ENCODE results near the gene ENAH.

DNA sequence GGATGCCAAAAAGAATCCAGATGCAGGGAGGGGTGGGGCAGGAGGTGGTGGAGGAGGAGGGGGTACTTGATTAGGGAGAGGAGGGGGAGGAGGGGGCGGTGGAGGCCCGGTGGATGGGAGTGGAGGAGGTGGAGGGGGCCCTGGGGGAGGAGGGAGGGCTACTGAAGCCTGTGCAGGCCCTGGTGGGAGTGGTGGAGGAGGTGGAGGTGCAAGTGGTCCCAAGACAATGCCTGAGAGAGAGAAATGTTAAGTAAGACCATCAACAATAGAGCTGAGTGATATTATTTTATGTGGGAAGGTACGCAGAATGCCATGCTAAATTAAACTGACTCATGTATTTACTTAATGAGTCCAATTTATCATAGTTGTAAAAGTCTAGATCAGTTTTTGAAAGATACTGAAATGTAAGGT lies 138.2 kb downstream of the ENAH start:
- TF ChIP-seq POLR2A (IDR thresholded peaks at IDR 0.05): no peak
- TF ChIP-seq, protein P1, sequence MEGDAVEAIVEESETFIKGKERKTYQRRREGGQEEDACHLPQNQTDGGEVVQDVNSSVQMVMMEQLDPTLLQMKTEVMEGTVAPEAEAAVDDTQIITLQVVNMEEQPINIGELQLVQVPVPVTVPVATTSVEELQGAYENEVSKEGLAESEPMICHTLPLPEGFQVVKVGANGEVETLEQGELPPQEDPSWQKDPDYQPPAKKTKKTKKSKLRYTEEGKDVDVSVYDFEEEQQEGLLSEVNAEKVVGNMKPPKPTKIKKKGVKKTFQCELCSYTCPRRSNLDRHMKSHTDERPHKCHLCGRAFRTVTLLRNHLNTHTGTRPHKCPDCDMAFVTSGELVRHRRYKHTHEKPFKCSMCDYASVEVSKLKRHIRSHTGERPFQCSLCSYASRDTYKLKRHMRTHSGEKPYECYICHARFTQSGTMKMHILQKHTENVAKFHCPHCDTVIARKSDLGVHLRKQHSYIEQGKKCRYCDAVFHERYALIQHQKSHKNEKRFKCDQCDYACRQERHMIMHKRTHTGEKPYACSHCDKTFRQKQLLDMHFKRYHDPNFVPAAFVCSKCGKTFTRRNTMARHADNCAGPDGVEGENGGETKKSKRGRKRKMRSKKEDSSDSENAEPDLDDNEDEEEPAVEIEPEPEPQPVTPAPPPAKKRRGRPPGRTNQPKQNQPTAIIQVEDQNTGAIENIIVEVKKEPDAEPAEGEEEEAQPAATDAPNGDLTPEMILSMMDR (IDR thresholded peaks at IDR 0.05): no peak
